Measurements from ENCODE around the gene ENTPD8.

- TF ChIP-seq CTCF (IDR thresholded peaks at IDR 0.05) (no peak), POLR2A (IDR thresholded peaks at IDR 0.05) (no peak)
Observed at GRCh38 chr9:137486545-137487453, 45.6 kb upstream of the ENTPD8 start.
